Measurements from ENCODE around the gene FCHSD2.

DNA sequence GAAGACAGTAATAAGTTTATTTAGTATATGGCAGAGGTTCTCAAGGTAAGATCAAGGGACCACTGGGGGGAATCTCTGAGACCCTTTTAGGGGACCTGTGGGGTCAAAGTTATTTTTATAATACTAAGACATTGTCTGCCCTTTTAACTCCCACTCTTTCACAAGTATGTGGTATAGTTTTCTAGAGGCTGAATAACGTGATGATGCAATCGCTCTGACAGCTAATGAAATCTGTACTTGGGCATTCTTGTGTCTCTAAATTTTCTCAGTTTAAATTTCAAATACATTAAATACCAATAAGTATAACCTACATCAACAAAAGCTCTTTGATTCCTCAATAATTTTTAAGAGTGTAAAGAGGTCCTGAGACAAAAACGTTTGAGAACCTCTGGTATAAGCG lies 180.0 kb downstream of the FCHSD2 start:
- TF ChIP-seq, protein P1, sequence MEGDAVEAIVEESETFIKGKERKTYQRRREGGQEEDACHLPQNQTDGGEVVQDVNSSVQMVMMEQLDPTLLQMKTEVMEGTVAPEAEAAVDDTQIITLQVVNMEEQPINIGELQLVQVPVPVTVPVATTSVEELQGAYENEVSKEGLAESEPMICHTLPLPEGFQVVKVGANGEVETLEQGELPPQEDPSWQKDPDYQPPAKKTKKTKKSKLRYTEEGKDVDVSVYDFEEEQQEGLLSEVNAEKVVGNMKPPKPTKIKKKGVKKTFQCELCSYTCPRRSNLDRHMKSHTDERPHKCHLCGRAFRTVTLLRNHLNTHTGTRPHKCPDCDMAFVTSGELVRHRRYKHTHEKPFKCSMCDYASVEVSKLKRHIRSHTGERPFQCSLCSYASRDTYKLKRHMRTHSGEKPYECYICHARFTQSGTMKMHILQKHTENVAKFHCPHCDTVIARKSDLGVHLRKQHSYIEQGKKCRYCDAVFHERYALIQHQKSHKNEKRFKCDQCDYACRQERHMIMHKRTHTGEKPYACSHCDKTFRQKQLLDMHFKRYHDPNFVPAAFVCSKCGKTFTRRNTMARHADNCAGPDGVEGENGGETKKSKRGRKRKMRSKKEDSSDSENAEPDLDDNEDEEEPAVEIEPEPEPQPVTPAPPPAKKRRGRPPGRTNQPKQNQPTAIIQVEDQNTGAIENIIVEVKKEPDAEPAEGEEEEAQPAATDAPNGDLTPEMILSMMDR (IDR thresholded peaks at IDR 0.05; ENCODE audit: low read depth, low read length): no peak
- TF ChIP-seq, protein P2, sequence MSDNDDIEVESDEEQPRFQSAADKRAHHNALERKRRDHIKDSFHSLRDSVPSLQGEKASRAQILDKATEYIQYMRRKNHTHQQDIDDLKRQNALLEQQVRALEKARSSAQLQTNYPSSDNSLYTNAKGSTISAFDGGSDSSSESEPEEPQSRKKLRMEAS (IDR thresholded peaks at IDR 0.05; ENCODE audit: low read depth, low read length): no peak

All from NB4 (cell line).